Measurements from ENCODE around the gene CACNA1C. TPM values are rescaled to one million over a fixed set of nuclear protein-coding genes. Genes with fewer than 3 reads are reported as not detected.

Gene CACNA1C
- total RNA-seq, 1 experiment from 2014 or later: 1.1 TPM

GRCh38 chr12:2570562-2570961 lies 517.8 kb downstream of the CACNA1C start:
- Histone ChIP-seq H4K8ac (replicated peaks; ENCODE audit: insufficient read length, low read depth, low read length) (no peak overlapping the region), H2AK5ac (ENCODE audit: insufficient read length, low read length) (no peak overlapping the region), H2BK120ac (ENCODE audit: low read depth, low read length, poor library complexity, severe bottlenecking) (no peak overlapping the region), H3K9ac (ENCODE audit: extremely low read depth, insufficient read length, low read length) (no peak overlapping the region), H3K4me1 (ENCODE audit: insufficient read depth, low read length) (no peaks in the 10 kb centered on the region), H2BK12ac (ENCODE audit: insufficient read length, low read depth, low read length) (no peak overlapping the region), H4K5ac (ENCODE audit: insufficient read length, low read depth, low read length) (no peak overlapping the region), H2BK20ac (ENCODE audit: low read depth, low read length, poor library complexity, severe bottlenecking) (no peak overlapping the region), H3K4ac (ENCODE audit: low read depth, low read length) (no peak overlapping the region), H3T11ph (ENCODE audit: low read length) (no peak overlapping the region), H2AFZ (ENCODE audit: low read length) (no peak overlapping the region), H3K14ac (ENCODE audit: insufficient read depth, low read length) (no peak overlapping the region), H3K79me1 (ENCODE audit: insufficient read depth, low read depth, low read length, poor library complexity, severe bottlenecking) (no peaks in the 10 kb centered on the region), H3K27me3 (ENCODE audit: insufficient read depth, low read length) (no peaks in the 10 kb centered on the region), H3K18ac (ENCODE audit: insufficient read length, low read depth, low read length) (no peak overlapping the region), H3K23ac (ENCODE audit: insufficient read length, low read depth, low read length) (no peak overlapping the region), H4K91ac (ENCODE audit: insufficient read length, low read depth, low read length) (no peak overlapping the region), H3K79me2 (ENCODE audit: insufficient read depth, low read length) (no peaks in the 10 kb centered on the region), H3K4me2 (ENCODE audit: insufficient read depth, insufficient read length, low read length) (no peak overlapping the region), H3K9me3 (ENCODE audit: control insufficient read depth, low read depth, low read length) (no peaks in the 10 kb centered on the region), H4K20me1 (ENCODE audit: control insufficient read depth, insufficient read depth, insufficient read length) (no peaks in the 10 kb centered on the region), H3K23me2 (ENCODE audit: insufficient read length, low read depth, low read length, poor library complexity, severe bottlenecking) (no peaks in the 10 kb centered on the region), H2BK15ac (ENCODE audit: low read depth, low read length) (no peak overlapping the region), H3K27ac (ENCODE audit: insufficient read length, low read depth, low read length) (no peak overlapping the region), H2BK5ac (ENCODE audit: insufficient read length, low read length) (no peak overlapping the region), H3K56ac (ENCODE audit: insufficient read length, low read depth, low read length) (no peak overlapping the region)
- H3K4me3 Mint-ChIP-seq: no peak overlapping the region
- no peak for DNase-seq
- no peaks in the 10 kb centered on the region; a peak in 1 of 5 replicates for H3K9me3 Mint-ChIP-seq
- H3K27ac Mint-ChIP-seq: no peak overlapping the region
- H3K36me3 Mint-ChIP-seq (ENCODE audit: insufficient read depth in 1 of 3, low read depth in 3 of 3): no peaks in the 10 kb centered on the region
- peaks cover 4% of the 10 kb centered on the region in 2 experiments for H3K4me1 Mint-ChIP-seq
- H3K27me3 Mint-ChIP-seq (ENCODE audit: low read depth): peaks cover 22% of the 10 kb centered on the region
- no CpG with 5 or more reads among the region's 7 CpGs for WGBS (ENCODE audit: extremely low coverage, insufficient read length, low lambda C conversion rate)
- TF ChIP-seq CTCF (conservative IDR thresholded peaks at IDR 0.05): no peak

All from H9 (cell line).